GM19328 (cell line): ENCODE measurements around the gene RASA1.
"Not testable (repeated sequence)": the region's sequence is repeated elsewhere in the genome, so short reads cannot be mapped to it uniquely, and the experiment has no call there.

ENCODE experiments used
- ATAC-seq: cut with Tn5 transposase; IDR thresholded peaks from one replicate; pipeline ENCODE4 v1.9.1; 2021; ENCODE audit warnings: mild to moderate bottlenecking, moderate library complexity; ENCODE audit not compliant: unreplicated experiment

RASA1 gene

DNA sequence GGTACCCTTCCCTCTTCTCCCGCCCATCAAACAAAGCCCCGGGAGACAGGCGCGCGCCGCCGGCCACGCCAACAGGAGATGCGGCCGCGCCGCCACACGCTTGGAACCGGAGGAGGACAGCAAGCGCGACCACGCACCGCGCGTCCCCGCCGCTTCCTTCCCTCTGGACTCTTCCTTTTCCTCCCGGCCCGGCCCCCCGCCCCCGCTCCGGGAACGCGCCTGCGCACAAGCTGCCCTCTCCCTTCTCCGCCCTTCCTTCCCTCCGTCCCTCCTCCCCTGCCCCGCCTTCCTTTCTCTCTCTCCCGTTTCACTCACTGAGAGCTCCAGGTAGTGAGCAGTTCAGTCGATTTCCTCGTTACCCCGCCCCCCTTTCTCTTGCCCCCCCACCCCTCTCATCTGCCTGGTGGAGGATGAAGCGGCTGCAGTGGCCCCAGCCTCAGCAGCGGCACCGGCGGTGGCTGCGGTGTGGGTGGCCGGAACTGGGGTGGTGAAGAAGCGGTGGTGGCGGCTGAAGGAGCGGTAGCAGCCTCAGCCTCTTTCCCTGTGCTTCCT is at the start of gene RASA1:
Gene RASA1 (plus strand): TSS at position 310 of the 552 bp plus-strand sequence. CDS start 569 bp downstream, outside the sequence.
- peak; percentile 49 for ATAC-seq

DNA sequence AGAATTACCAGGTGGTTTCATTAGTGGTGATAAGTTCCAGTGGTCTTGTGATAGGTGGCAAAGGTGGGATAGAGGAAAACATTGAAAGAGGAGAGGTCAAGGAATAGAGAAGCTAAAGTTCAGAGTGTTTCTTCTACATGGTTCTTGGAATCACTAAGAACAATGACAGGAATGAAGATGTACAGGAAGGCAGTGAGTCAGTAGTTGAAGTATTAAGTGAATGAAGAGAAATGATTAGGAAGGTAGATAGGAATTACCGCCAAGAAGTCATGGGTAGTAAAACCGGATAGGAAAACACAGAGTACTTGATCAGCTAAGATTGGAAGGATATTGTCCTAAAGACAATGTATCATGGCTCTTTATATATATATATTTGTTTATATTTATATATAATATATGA is 37.9 kb upstream of the RASA1 start:
- no peak for ATAC-seq

DNA sequence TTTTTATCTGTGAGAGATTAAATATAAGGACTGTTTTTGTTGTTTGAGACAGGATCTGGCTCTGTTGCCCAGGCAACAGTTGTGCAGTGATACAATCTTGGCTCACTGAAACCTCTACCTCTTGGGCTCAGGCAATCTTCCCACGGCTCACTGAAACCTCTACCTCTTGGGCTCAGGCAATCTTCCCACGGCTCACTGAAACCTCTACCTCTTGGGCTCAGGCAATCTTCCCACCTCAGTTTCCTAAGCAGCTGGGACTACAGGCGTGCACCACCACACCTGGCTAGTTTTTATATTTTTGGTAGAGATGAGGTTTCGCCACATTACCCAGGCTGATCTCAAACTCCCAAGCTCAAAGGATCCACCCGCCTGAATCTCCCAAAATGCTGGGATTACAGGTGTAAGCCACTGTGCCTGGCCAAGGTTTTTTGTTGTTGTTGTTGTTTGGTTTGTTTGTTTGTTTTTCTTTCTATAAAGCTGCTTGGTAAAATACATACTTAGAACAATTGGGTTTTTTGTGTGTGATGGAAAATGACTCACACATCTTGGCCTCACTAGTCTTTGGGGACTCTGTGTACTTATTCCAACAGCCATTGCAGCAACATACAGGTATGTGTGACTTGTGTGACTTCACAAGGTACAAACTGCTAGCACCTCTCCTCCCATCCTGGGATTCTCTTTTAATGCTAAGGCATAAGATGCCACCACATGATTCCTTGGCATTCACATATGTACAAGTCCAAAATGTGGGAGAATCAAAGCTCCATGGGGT is 36.5 kb upstream of the RASA1 start:
- ATAC-seq: peak; percentile 95

DNA sequence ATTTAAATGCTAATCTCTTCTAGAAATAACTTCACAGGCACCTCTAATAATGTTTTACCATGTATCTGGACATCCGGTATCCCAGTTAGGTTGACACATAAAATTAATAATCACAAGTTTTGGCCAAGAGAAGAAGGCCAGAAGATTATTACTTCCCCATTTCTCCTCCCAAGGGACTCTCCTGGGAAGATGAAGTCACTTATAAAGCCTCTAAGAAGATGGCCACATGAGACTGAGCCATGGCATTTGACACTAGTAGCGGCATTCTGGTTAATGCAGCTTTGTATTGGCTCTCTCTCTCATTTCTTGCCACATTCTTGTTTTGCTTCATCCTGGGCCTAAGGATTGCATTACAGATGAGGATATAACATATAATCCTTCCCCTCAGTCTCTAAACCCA is 34.5 kb upstream of the RASA1 start:
- no peak for ATAC-seq

DNA sequence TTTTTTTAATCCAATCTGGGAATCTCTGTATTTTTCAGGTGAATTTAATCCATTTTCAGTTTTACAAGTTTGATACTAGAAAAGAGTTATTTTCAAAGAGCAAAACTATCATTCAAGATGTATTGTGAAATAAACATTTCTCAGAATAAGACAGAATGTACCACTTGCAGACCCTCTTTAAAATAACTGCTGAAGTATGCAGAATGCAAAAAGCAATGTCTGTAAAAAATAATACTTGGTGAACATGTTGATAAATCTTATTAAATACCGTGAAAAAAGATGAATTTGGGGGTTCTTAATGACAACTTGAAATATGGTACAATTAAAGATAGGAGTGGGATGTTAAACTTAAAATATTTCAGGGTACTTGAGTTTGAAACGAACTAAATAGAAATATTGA is 26.1 kb upstream of the RASA1 start:
- no peak for ATAC-seq

DNA sequence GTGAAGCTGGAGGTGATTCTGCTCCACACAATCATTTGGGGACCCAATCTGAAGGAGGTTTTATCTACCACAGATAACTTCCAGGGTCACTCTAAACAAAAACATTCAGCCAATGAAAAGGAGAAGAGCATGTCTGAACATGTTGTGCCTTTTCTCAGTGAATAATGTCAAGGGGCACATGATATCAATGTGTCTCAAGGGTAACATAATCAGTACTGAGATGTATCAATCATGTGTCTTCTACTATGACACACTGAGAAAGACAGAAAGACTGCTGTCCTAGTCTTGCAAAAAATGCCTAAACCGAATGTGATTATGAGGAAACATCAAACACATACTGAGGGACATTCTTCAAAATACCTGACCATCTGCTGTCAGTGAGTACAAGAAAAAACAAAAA is 25.4 kb upstream of the RASA1 start:
- ATAC-seq: no peak

DNA sequence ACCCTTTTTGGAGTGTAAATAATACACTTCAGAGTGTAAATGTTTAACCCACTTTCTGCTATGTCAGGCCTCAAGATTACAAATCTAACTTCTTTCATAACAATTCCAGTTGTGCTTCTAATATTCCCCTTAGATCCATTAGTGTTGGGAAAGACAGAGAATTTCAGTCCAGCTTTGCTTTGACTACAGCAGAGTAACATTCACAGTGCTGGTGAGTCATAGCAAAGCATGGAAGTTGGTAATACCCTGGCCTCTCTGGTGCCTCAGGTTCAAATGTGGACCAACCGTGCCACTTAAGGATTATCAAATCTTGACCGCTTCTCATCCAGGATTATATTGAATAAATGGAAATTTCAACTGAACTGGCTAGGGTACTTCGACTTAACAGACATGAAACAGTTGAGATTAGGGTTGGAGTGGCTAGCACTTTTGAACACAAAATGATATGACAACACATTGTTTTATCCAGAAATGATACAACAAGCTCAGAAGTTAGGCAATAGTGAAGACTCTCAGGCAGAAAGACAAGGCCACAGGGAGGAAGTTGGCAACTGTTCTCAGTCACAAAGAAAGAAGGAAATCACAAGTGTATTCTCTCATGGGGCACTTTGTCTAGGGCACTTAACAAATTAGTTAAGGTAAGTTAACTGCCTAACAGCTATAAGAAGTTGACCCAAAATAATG is 24.4 kb upstream of the RASA1 start:
- no peak for ATAC-seq

DNA sequence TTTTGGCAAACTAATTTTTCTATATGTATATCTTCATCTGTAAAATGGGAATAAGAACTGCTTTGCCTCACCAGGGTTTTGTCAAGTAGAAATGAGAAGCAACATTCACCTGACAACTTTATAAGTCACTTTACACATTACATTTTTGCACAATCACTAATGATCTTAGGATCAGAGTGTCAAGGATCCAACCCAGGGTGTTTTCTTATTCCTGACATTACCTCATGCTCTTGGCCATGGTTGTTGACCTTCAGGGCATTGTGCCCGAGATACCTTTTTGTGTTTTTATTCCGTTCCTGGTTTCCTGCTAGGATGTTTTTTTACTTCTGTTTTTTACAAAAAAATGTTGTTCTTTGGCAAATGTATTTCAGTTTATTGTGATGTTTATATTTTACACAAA is 22.2 kb upstream of the RASA1 start:
- no peak for ATAC-seq

DNA sequence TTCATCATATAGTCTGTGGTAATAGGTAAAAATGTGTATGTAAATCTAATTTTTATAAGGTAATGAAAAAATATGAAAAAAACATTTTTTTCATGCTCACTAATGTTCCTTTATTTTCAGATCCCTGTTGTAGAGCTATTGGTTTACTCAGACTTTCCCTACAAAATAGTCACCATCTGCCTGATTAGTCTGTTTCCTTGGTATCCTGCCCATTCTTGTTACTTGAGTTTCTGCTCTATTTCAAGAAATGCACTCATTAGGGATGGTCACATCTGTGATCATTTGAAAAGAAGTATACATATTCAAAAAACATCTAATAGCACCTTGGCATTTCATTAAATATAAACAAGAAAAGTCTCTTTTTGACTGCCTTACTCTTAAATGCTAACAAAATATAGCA is 21.6 kb upstream of the RASA1 start:
- ATAC-seq: no peak

DNA sequence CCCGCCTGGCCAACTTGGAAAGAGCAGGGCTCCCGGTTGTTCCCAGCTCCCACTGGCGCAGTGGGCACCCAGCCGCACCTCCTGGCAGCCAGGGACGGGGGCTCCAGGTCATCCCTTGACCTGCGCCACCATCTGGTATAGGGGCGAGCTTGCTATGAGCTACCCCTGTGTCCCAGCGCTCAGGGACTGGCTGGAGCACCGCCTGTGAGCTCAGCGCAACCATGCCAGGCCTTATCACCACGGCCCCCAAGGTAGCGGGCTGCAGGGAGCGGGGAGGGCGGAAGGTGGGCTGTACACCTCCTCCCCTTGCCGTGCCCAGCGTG is 15.4 kb upstream of the RASA1 start:
- no peak for ATAC-seq

DNA sequence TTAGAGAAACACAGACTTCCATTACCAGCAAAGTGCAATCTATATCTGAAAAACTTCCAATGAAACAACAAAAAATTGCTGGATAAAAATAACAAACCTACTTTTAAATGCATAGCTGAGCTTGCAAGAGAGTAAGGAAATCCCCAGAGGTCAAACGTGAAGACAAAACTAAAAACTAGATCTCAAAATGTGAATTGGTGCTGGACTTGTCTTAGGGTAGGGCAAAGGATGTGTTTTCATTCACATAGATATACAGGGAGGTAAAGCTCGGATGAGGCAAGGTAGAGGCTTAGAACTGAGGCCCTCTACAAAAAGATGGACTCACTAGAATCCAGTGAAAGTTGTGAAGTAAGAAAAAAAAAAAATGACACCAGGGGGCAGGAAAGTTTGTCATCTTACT is 13.6 kb upstream of the RASA1 start:
- no peak for ATAC-seq

DNA sequence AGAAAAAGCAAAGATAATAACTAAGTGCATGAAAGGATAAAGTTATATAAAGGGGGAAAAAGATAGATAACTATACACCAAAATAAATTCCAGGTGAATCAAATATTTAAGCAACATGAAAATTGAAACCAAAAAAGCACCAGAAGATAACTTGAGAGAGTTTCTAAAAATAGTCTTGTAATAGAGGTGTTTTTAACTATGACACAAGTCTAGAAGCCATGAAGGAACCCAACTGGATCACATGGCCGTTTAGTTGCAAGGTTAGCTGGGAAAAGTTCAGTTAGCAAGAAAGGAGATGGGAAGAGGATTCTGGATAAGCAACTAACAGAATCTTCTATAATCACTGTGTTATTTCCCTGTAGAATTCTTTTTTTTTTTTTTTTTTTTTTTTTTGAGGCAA is 9.2 kb upstream of the RASA1 start:
- ATAC-seq: no peak

DNA sequence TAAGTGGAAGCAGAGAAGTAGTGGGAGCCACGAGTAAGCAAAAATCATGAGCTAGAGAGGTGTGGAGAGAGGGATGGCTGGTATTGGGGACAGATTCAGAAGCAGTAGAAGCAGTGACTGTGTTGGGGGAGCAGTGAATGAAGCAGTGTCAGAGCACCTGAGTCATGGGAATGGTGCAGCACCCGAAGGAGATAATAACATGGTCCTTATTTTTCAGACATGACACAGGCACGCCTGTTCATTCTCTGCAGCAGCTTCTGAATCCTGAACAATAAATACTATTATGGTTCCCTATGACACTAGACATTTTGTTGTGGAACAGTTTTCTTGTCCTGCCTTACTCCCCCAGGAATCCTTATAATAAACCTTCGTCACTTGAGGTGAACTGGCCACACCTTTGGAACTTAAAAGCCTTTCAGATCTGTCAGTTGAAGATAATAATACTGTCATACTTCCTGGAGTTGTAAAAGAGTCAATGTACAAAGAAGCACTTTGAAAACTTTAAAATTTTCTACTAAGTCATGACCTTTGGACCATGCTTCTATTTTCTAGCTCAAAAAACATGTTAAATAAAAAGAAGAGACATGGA is 7.0 kb upstream of the RASA1 start:
- no peak for ATAC-seq

DNA sequence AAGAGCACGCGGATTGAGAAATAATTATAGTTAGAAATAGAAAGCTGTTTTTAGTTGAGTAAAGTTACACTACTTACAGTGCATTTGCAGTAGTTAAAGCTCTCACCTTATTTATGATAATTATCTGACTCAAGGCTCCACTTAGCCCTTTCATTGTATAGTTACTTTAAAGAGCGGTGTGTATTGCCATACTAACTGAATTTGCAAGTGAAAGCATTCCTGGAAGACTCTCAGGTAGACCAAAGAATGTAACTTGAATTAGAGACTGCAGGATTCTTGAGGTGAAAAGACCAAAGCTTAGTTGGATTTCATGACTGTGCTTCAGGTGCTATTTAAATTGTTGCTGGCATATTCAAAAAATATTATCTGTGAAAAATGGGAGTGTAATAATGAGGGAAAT is 4.2 kb upstream of the RASA1 start:
- no peak for ATAC-seq

DNA sequence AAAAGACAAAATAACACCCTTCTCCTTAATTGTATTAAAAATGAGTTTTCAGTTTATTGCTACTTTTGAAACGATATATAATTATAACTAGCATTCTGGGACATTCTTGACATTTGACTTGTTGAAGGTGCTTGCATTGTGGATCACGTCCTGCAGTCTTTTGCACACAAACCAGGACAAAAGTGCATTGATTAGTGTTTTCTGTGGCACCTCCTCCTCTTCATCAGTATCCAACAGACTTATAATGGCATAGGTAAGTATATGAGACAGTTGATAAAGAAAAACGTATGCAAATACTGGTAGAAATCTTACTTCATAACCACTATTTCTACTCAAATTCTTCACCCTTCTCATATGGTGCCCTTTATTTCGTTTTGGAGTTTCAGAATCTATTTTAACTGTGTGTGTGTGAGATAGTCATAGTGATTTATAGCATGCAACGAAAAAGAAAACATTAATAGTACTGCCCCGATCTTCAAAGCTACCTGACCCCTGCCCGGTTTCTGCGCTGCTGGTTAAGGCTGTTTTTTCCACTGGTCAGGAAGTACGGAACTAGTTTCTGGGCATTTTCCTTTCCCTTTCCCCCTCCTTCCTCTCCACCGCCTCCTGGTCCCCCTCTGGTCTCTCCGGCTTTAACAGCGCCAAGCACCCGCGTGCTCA is 639 bp upstream of the RASA1 start:
- peak; percentile 10 for ATAC-seq

DNA sequence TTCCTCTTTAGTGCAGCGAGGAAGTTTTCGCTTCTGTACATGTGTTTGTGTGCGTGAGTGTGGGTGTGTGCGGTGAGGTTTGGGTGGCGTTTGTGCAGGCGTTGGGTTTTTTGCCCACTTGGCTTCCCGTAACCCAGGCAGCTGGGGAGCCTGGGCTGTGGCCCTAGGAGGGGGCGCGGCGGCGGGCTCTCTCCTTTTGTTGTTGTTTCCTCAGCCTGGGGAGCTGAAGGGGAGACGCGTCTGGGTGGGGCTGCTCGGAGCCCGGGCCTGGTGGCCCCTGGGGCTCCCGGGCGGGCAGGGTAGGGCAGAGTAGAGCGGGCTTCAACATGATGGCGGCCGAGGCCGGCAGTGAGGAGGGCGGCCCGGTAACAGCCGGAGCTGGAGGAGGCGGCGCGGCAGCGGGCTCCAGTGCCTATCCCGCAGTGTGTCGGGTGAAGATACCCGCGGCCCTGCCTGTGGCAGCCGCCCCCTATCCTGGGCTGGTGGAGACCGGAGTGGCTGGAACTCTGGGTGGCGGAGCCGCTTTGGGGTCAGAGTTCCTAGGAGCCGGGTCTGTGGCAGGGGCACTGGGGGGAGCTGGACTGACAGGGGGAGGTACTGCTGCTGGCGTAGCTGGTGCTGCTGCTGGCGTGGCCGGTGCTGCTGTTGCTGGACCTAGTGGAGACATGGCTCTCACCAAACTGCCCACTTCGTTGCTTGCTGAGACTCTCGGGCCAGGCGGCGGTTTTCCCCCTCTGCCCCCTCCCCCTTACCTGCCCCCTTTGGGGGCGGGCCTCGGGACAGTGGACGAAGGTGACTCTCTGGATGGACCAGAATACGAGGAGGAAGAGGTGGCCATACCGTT is 665 bp downstream of the RASA1 start:
- peak; percentile 56 for ATAC-seq

DNA sequence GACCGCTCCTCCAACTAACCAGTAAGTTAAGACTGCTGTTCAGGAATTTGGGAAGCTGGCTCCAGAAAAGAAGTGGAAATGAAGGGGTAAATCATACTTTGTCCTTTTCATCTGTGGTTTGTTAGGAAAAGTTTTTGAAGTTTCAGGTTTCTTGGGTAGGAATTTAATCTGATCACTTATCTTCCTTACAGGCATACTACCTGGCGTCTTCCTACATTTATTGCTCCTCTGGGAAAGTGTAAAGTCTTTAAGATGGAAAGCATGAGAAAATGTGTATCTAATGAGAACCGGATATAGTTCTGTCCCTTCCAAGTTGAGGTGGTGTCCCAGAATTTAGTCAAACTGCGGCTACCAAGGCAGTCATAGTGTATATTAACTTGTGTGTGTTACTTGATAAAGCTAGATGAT is 1.3 kb downstream of the RASA1 start:
- no peak for ATAC-seq

DNA sequence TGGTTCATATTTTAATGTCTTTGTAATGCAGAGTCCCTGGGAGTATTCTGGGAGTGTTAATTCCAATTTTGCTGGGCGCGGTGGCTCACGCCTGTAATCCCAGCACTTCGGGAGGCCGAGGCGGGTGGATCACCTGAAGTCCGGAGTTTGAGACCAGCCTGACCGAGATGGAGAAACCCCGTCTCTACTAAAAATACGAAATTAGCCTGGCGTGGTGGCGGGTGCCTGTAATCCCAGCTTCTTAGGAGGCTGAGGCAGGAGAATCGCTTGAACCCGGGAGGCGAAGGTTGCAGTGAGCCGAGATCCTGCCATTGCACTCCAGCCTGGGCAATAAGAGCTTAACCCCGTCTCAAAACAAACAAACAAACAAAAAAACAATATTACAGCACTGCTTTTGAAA is 3.2 kb downstream of the RASA1 start:
- not testable (repeated sequence) for ATAC-seq

DNA sequence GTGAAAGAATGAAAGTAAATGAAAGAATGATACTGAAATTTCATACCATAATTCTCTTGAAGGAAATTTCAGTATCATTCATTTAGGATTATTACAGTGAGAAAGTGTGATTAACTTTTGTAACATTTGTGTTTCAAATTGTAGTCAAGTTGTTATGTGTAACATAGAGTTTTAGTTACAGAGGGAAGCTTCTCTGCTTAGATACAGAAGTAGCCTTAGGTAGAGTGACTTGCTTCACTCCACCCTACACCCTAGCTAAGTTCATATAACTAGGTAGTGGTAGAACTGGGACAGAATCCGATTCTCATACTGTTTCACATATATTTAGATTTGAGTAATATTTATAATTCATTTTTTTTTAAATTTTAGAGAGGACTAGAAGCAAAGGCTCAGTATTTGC is 9.0 kb downstream of the RASA1 start:
- ATAC-seq: no peak

DNA sequence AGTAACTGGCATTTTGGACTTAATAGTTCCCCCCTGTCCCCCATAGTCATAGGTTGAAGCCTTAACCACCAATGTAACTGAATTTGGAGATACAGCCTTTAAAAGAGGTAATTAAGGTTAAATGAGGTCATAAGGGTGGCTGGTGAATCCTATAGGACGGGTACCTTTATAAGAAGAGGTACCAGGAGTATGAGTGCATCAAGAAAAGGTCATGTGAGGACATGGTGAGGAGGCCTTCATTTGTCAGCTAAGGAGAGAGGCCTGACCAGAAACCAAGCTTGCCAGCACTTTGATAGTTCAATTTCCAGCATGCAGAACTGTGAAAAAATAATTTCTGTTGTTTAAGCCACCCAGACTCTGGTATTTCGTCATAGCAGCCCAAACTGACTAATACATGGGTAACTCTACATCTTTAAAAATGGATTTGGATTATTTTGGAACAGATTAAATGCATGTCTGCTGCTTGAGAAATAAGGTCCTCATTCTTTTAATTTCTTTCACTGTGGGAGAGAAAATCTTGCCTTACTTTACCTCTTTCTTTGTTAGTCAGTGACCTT is 9.7 kb downstream of the RASA1 start:
- no peak for ATAC-seq
